GM21528 (cell line): ENCODE results near the gene KCNIP3.

Experiments
- ATAC-seq: cut with Tn5 transposase; IDR thresholded peaks from one replicate; pipeline ENCODE4 v1.9.1; 2021; ENCODE audit warnings: mild to moderate bottlenecking, moderate library complexity; ENCODE audit not compliant: unreplicated experiment, low FRiP score

Gene KCNIP3

DNA sequence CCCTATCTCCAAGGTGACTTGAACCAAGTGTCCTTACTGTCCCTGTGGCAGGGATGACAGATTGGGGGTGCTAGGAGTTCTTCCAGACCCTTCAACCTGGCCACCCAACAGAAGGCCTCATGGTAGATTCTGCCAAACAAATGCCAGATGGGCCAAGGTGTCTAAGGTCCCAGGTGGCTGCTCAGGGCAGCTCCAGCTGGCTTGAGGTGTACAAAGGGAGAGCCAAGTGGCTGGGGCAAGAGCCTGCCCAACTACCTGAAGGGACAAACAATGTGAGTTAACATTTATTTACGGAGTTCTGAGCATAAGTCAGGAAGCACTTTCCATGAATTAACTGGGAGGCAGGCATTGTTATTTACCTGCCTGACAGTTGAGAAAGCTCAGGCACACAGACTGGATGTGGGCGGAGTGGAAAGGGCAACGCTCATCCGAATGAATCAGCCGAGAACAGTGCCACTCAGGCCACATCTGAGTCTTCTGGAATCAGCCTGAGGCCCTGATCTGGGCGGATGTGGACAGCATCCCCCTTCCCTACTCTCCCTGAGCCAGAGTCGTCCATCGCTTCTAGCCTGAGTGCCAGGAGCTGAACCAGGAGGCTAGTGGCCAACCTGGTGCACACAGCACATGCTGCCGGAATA is 4.4 kb upstream of the KCNIP3 start:
- ATAC-seq = no peak

DNA sequence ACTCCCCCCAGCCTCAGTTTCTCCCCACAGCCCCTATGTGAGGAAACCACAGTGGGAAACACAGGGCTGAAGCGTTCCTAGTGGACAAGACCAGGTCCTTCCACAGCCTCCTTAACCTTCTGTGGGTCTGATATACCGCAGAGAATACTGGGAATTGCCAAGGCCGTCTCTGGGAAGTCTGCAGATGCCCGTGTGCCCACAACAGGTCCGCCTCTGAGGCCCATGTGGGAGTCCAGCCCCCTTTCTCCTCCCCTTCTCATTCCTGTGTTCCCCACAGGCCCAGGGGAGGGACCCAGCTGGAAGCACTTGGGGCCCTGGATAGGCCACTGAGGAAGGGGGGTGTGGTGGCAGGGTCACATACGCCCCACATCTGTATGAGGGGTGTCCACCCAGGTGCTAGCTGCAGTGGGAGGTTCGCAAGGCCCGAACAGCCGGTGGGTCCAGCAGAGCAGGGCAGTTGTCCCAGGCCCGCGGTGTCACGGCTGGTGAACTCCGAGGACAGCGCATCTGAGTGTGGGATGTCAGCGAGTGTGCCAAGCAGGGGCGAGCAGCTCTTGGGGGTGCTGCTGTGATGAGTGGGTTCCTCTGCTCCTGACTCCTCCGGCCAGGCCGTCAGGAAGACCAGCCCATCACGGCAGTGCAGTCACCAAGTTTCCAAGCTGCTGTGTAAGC is 2.4 kb upstream of the KCNIP3 start:
- no peak for ATAC-seq

DNA sequence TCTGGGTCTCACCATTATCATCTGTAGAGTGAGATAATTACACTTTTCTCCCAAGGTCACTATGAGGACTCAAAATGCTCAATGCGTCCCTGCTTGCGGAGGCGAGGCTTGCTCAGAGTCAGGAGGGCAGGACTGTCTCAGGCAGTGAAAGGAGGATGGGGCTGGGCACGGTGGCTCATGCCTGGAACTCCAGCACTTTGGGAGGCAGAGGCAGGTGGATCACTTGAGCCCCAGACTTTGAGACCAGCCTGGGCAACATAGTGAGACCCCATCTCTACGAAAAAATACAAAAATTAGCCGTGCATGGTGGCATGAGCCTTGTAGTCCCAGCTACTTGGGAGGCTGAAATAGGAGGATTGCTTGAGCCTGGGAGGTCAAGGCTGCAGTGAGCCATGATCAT is 1.8 kb upstream of the KCNIP3 start:
- no peak for ATAC-seq

DNA sequence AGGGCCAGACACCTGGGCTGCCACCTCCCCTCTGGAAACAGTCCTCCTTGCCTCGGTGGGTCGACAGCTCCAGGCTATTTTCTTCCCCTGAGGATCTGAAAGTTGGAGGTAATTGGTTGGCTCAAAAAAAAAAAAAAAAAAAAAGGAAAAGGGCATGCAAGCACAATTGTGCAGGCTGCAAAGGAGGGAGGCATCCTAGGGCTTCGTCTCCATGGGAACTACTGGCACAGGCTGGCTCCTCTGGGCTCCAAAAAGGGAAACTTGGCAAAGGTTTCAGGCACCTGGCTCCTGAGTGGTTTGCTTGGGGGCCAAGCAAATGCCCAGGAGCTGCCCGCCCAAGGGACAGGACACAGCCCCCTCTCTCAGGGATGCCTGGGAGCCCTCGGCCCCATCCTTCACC is 1.1 kb upstream of the KCNIP3 start:
- ATAC-seq = no peak

GRCh38 chr2:95297639-95298395 is 670 bp downstream of the KCNIP3 start:
- ATAC-seq = no peak

DNA sequence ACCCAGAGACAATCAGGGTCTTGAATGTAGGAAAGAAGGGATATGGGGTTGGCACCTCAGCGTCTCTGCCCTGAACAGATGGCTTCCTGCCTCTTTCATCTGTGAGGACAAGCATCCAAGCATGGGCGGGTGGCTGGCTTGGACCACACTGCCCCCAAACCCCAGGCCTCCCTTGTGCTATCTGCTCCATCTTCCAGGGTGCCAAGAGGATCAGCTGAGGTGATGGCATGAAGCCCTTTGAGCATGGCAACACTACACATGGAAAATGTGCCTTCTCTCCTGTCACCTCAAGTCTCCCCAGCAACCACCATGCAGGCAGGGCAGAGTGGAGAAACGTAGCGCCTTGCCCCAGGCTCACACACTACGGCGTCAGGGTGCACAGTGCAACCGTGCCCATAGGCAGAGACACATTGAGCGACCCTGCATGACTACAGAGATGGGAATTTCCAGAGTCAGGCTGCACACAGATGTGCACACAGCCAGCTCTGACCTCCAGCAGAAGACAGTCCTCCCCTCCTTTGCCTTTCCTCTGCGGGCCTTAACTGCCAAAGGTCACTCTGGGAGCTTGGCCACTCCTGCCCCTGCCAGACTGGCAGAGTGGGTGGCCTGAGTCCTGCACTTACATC is 1.5 kb downstream of the KCNIP3 start:
- no peak for ATAC-seq

DNA sequence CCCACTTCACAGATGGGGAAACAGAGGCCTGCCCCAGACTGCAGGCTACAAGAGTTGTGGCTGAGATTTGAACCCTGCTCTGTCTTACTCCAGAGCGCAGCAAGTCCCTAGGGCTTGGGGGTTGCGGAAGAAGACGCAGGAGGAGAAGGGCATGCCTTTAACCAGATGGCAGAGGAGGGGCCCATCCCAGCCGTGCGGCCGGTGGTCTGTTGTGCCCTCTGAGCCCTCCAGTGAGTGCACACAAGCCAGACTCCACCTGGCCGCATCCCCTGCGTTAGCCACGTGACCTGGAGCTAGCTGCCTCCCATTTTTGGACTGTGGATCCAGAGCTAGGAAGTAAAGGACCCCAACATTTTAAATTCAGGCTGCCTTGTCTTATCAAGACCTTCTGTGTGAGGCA is 2.8 kb downstream of the KCNIP3 start:
- ATAC-seq = no peak

DNA sequence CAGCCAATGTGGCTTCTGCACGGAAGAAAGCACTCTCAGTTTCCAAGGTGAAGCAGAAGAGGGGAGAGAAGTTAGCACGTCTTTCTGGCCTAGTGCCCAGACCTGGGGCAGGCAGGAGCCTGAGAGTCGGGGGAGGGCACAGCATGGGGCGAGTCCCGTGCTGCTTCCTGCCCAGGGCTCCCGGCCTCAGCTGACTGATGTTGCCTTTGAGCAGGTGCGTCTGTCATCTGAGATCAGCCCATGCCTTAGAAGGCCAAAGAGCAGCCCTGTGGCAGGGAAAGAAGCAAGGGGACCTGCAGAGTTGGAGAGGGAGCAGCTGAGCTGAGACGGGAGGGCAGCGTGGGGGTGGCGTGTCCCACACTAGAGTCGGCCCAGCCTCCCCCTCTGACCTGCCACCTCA is 3.3 kb downstream of the KCNIP3 start:
- ATAC-seq = no peak

- no peak for ATAC-seq
Observed at GRCh38 chr2:95301186-95301585, 4.0 kb downstream of the KCNIP3 start.

DNA sequence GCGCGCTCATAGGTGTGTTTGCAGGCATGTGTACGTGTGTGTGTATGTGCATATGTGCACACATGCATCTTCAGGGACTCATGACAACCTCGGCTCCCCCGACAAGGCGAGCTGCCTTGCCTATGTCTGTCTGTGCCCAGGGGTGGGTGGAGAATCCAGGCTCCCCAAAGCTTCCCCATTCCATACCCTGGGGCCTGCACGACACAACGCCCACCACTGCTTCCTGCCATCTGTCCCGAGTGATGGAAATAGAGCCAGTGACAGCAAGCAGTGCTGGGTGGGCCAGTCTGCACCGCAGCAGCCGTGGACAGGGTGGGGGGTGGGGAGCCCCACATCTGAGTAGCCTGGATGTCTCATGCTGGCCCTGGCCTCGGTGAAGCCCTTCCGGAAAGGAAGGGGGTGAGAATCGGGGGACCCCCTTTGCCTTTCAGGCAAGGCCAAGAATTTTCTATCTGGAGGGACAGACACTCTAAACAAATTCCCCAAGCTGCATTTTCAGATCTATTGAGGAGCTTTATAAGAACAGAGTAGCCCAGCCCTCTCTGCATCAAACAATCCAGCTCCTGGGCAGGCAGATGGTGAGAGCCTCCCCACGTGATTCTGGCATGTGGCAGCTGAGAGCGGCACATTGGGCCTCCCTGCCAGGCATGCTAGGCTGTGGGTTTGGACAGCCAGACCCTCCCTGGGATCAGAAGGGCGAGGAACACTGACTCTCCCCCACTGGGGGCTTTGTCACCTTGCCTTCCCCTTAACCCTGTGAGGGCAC is 4.9 kb downstream of the KCNIP3 start:
- no peak for ATAC-seq

DNA sequence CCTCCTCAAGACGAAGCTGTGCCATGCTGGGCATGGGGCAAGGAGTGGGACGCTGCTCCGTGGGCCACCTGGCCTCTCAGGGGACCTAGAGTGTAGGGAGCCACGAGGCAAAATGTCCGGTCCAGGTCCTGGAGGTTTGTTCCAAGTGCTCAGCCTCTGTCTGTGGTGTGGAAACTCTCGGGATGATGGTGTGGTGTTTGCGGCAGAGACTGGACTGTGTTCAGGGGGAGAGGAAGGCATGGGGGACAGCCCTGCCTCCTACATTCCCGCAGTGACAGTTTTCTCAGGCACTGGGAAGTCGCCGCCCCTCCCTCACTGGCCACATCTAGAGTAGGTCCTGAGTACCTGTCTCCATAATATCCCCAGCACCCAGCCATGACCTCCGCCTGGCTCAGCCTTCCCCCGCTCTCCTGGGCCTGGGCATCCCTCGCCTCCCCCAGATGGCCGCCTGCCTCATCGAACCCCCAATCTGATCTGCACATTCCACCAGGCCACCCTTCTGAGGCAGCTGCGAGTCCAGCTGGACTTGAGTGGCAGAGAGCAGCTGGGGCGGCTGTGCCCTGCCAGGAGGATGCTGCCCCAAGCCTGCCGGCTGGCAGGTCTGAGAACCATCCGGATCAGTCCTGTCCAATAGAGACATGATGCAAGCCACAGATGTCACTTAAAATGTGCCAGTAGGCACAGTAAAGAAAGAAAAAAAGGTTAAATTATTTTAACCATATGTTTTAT is 6.2 kb downstream of the KCNIP3 start:
- ATAC-seq = no peak

DNA sequence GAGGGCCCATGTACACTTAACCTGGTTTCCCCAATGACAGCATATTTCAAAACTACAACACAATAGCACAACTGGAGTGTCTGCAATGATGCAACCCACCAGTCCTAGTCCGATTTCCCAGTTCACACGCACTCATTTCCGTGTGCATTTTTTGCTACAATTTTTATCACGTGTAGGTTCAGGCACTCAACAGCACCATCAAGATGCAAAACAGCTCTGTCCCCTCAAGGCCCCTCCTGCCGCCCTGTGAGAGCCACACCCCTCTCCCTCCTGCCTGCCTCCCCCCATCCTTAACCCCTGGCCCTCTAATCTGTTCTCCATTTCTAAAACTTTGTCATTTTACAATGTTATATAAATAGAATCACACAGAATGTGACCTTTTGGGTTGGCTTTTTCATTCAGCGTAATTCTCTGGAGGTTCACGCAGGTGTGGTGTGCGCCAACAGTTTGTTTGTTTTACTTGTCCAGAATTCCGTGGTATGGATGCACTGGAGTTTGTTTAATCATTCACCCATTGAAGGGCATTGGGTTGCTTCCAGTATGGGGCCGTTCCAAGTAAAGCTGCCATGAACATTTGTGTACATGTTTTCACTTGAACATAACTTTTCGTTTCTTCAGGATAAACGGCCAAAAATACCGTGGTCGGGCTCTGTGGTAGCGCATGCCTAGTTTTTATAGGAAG is 8.4 kb downstream of the KCNIP3 start:
- no peak for ATAC-seq

GRCh38 chr2:95306336-95306895 is 9.3 kb downstream of the KCNIP3 start:
- no peak for ATAC-seq

GRCh38 chr2:95307036-95307435 is 9.9 kb downstream of the KCNIP3 start:
- ATAC-seq = no peak

- ATAC-seq = no peak
Observed at GRCh38 chr2:95307878-95308277, 10.7 kb downstream of the KCNIP3 start.

DNA sequence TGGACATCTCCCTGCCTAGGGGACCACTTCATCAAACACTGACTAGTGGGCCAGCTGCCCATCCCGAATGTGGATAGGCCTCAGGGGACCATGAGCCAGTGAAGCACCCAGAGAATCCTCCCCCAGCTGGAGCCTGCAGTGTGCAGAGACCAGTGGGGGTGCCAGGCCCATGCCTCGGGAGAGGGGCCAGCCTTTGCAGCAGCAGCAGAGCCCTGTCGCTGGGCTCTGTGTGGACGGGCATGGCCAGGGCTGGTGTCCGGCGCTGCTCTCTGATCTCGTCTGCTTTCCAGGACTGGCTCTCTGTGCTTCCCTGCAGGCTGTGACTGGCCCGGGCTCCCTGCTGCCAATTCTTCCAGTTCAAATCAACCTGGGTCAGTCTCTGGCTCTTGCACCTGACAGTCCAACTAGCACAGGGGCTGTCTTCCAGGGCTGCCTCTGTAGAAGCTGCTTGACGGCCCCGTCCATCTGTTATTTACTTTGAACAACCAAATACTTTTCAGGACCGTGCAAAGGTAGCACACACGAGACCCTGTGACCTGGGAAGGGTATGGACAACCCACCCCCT is 11.4 kb downstream of the KCNIP3 start:
- ATAC-seq = no peak

GRCh38 chr2:95309599-95309998 is 12.5 kb downstream of the KCNIP3 start:
- ATAC-seq = no peak

GRCh38 chr2:95310216-95310615 is 13.1 kb downstream of the KCNIP3 start:
- ATAC-seq = no peak

DNA sequence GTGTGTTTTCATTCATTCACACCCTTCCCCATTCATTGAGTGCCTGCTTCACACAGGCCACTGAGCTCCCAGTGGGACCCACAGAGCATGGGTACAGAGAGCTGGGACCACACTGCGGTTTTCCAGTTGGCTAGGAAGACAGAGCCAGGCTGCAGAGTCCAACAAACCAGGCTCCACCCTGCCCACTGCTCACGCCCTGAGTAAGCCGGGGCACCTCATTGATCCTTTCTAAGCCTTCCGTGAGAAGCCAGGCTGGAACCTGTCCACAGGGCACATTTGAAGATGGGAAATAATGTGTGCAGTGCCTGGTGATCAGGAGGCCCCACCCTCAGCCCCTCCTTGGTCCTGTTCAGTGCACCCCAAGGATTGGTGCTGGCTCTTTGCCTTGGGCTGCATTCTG is 13.5 kb downstream of the KCNIP3 start:
- ATAC-seq = no peak
